ENCODE results near the gene SERPINB6. TPM values are rescaled to one million over a fixed set of nuclear protein-coding genes. Genes with fewer than 3 reads are reported as not detected.

Gene SERPINB6
- total and polyA plus RNA-seq, 9 of the 15 experiments (the other 6 are each of a cell fraction or from before 2014, with no cell fraction given) = 86.6 to 211 (median 143) TPM

- TF ChIP-seq ZBTB49 (CRISPR knock-in tag; IDR thresholded peaks at IDR 0.05; ENCODE audit: borderline replicate concordance) (peak; percentile 86; the same call in 1 of the 2 replicates), PATZ1 (CRISPR knock-in tag; IDR thresholded peaks at IDR 0.05; ENCODE audit: borderline replicate concordance) (no peak), E2F3 (CRISPR knock-in tag; IDR thresholded peaks at IDR 0.05) (0 out of 2 replicates have a peak, but pooled peaks have one; percentile 8), TAF9B (IDR thresholded peaks at IDR 0.05; ENCODE audit: partially characterized antibody) (peak; percentile 35), PYGO2 (tag; IDR thresholded peaks at IDR 0.05) (no peak), RAD21 (CRISPR knock-in tag; conservative IDR thresholded peaks at IDR 0.05 in 1 of 2, IDR thresholded peaks at IDR 0.05 in 1 of 2) (peak in 1 of 2 experiments; percentile 11; a peak in 1 of 4 replicates), CXXC5 (CRISPR knock-in tag; IDR thresholded peaks at IDR 0.05) (peak; percentile 38), ZNF224 (CRISPR knock-in tag; IDR thresholded peaks at IDR 0.05) (no peak), ZNF511 (CRISPR knock-in tag; IDR thresholded peaks at IDR 0.05) (peak; percentile 81; the same call in 1 of the 2 replicates), GABPB1 (CRISPR knock-in tag; IDR thresholded peaks at IDR 0.05) (peak; percentile 63), THRAP3 (IDR thresholded peaks at IDR 0.05; ENCODE audit: borderline replicate concordance) (no peak), SP1 (CRISPR knock-in tag; IDR thresholded peaks at IDR 0.05) (peak; percentile 50; the same call in 1 of the 2 replicates), TCF15 (CRISPR knock-in tag; IDR thresholded peaks at IDR 0.05) (peak; percentile 66; the same call in 1 of the 2 replicates), ZNF644 (tag; IDR thresholded peaks at IDR 0.05; ENCODE audit: low read depth) (peak; percentile 70; the same call in 1 of the 2 replicates), NKRF (IDR thresholded peaks at IDR 0.05; ENCODE audit: borderline replicate concordance) (peak; percentile 6; the same call in 1 of the 2 replicates), TCFL5 (CRISPR knock-in tag; conservative IDR thresholded peaks at IDR 0.05) (0 out of 2 replicates have a peak, but pooled peaks have one; percentile 71), EP400 (IDR thresholded peaks at IDR 0.05) (peak; percentile 85)
Measured at GRCh38 chr6:2971420-2972218, at the start of gene SERPINB6 (continued).

Measured in K562 (cell line).